ENCODE measurements around the gene TRDMT1.
A peak's percentile ranks its signal among the peaks of the same experiment; 100 is the strongest.

The TRDMT1 gene

DNA sequence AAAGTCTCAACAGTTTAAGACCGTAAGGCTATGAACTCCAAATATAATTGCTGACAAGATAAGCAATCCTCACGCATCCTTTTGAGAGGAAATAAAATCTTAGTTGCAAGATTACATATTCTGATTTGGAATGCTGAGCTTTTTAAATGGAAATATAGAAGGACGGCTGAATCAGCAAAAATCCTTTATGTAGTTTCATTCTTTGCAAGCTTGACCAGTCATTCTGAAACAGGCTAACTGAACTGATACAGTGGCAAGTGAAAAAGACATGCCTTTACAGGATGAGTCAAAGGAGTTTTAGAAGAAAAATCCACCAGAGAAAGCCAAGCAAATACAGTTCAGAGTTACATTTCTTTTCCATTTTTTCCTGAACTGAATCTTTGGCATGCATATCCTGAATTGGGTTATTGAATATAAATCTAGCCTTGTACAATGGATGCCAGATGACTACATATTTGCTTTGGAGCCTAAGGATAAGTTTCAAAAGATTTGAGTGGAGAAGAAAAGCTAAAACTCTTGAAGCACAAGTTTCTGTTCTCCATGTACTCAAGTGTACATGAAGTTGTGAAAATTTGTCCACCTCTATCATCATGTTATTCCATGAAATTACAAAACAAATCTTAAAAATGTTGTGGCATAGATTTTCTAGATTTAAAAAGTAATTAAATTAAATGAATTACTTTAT, 30.9 kb upstream of the TRDMT1 start:
- FAIRE-seq (peak; percentile 83), DNase-seq (ENCODE audit: extremely low spot score, insufficient read length, low read depth) (no peak)

- DNase-seq (ENCODE audit: extremely low spot score, insufficient read length, low read depth) (no peak), FAIRE-seq (no peak)
Measured at GRCh38 chr10:17231788-17232187, 30.3 kb upstream of the TRDMT1 start.

GRCh38 chr10:17229967-17230682, 28.7 kb upstream of the TRDMT1 start:
- peak; percentile 54 for DNase-seq (ENCODE audit: extremely low spot score, insufficient read length, low read depth)
- FAIRE-seq, result peak; percentile 91

DNA sequence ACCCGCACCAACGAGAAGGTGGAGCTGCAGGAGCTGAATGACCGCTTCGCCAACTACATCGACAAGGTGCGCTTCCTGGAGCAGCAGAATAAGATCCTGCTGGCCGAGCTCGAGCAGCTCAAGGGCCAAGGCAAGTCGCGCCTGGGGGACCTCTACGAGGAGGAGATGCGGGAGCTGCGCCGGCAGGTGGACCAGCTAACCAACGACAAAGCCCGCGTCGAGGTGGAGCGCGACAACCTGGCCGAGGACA, 28.2 kb upstream of the TRDMT1 start:
- FAIRE-seq (no peak), DNase-seq (ENCODE audit: extremely low spot score, insufficient read length, low read depth) (no peak)

DNA sequence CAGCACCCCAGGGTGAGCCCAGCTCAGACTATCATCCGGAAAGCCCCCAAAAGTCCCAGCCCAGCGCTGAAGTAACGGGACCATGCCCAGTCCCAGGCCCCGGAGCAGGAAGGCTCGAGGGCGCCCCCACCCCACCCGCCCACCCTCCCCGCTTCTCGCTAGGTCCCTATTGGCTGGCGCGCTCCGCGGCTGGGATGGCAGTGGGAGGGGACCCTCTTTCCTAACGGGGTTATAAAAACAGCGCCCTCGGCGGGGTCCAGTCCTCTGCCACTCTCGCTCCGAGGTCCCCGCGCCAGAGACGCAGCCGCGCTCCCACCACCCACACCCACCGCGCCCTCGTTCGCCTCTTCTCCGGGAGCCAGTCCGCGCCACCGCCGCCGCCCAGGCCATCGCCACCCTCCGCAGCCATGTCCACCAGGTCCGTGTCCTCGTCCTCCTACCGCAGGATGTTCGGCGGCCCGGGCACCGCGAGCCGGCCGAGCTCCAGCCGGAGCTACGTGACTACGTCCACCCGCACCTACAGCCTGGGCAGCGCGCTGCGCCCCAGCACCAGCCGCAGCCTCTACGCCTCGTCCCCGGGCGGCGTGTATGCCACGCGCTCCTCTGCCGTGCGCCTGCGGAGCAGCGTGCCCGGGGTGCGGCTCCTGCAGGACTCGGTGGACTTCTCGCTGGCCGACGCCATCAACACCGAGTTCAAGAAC, 27.7 kb upstream of the TRDMT1 start:
- DNase-seq (ENCODE audit: extremely low spot score, insufficient read length, low read depth) (no peak), FAIRE-seq (no peak)

DNA sequence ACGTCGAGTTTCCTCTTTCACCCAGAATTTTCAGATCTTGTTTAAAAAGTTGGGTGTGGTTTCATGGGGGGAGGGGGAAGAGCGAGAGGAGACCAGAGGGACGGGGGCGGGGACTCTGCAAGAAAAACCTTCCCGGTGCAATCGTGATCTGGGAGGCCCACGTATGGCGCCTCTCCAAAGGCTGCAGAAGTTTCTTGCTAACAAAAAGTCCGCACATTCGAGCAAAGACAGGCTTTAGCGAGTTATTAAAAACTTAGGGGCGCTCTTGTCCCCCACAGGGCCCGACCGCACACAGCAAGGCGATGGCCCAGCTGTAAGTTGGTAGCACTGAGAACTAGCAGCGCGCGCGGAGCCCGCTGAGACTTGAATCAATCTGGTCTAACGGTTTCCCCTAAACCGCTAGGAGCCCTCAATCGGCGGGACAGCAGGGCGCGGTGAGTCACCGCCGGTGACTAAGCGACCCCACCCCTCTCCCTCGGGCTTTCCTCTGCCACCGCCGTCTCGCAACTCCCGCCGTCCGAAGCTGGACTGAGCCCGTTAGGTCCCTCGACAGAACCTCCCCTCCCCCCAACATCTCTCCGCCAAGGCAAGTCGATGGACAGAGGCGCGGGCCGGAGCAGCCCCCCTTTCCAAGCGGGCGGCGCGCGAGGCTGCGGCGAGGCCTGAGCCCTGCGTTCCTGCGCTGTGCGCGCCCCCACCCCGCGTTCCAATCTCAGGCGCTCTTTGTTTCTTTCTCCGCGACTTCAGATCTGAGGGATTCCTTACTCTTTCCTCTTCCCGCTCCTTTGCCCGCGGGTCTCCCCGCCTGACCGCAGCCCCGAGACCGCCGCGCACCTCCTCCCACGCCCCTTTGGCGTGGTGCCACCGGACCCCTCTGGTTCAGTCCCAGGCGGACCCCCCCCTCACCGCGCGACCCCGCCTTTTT, 26.9 kb upstream of the TRDMT1 start, which contains the start of gene VIM:
VIM (plus strand) TSS at position 151 of the 925 bp plus-strand sequence. CDS start 1,182 bp downstream, outside the sequence.
- no peak for DNase-seq (ENCODE audit: extremely low spot score, insufficient read length, low read depth)
- FAIRE-seq, result peak; percentile 84

DNA sequence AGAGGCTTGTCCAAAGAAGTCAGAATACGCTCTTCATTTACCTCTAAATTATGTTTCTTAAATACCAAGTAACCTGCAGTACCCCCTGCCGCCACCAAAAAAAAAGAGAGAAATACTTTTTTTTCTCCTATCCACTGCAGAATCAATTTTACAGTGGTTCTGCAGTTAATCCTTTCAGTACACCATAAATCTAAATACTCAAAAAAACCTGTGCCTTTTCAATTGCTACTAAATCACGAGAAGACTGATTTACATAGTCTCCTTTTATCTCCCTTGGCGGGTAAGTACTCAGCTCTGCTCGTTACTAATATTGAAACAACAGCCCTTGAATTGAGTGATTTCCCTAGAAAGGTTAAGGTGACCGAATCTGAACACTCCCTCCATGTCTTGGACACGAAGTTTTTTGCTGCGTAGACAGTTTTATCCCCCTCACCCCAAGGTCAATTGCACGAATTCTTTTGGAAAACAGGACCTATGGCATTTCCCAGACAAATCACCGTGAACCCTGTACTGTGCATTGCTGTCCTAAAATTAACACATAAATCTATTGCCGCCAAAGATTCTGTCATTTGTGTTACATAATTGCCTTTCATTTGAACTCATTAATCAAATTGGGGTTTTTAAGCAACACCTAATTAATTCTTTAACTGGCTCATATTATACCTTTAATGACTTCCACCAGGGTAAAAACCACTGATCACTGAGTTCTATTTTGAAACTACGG, 26.1 kb upstream of the TRDMT1 start:
- DNase-seq (ENCODE audit: extremely low spot score, insufficient read length, low read depth), result no peak
- FAIRE-seq, result peak; percentile 71

DNA sequence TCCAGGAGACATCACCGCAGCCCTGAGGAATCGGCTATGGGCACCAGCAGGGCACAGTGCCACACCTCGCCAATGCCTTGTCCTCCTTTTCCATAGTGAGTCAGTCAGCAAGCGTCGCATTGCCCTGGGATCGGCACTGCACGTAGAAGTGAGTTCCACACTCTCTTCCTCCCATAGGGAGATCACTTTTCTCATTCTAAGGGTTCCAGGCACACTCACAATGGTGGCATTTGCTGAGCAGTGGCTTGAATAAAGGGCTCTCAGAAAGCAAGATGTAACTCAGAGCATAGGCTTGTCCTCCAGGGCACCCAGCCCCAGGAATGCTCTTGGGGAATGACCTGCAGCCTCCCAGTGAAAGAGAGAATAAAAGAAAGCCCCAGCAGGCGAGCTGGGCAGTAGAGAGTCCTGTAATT, 25.4 kb upstream of the TRDMT1 start:
- no peak for FAIRE-seq
- no peak for DNase-seq (ENCODE audit: extremely low spot score, insufficient read length, low read depth)

GRCh38 chr10:17225808-17226207, 24.3 kb upstream of the TRDMT1 start:
- FAIRE-seq (no peak), DNase-seq (ENCODE audit: extremely low spot score, insufficient read length, low read depth) (no peak)

DNA sequence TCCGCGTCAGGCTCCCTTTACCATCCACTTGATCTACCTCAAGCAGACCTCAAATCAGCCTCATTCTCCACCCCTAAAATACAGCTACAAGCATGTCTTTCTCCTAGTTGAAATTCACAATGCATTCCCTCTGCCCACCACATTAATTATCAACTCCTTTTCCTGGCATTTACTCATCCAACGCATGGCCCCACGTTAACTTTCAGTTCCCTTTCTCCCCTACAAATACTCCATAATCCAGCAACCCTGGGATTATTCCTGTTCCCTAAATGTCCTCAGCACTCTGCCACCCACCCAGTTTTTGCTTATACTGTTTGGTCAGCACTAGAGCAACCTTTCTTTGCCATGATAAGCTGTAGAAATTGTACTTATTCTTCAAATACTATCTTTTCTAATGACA, 20.9 kb upstream of the TRDMT1 start:
- DNase-seq (ENCODE audit: extremely low spot score, insufficient read length, low read depth) (no peak), FAIRE-seq (no peak)

DNA sequence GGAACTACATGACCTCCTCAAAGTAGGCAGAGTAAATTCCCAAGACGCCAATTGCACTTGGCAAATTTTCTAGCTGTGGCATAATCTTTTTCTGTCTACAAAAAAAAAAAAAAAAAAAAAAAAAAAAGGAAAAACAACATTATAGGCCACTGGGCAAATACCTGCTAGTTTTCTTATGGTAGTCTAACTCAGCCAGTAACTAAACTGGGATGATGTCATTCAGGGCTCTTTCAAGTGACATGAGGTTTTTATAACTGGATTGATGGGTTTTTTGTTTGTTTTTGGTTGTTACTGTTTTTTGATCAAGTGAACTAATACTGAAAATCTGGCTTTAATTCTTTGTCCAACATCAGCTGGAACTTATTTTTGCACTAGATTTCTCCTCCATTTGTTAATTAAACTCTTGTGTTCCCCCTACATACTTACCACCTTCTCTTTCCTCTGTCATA, 19.2 kb upstream of the TRDMT1 start:
- no peak for FAIRE-seq
- DNase-seq (ENCODE audit: extremely low spot score, insufficient read length, low read depth), result no peak

GRCh38 chr10:17219024-17219423, 17.6 kb upstream of the TRDMT1 start:
- FAIRE-seq, result no peak
- no peak for DNase-seq (ENCODE audit: extremely low spot score, insufficient read length, low read depth)

DNA sequence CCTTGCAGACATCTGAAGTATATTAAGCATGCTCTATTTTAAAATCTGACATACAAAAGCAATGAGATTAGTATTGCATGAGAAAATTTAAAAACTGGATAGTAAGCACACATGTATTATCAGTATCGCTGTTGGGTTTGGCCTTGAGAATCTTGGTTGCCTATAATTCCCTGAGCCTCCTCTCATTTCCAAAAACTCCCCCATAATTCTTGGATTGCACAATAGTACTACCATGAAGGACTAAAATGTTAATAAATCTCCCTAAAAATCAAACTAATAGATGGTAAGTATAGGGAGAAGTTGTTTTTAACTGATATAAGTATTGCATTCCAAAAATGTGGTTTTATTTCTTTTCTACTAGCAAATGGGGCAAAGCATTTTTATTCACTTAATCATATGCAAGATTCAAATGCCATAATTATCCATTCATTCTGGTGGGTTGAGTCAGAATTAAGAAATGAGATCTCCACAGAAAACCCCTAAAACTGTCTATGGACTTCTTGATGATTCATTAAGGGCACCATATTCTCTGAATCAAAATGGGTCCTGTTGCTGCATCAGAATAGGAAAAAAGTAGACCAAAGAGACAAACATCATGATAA, 16.3 kb upstream of the TRDMT1 start:
- DNase-seq (ENCODE audit: extremely low spot score, insufficient read length, low read depth) (no peak), FAIRE-seq (no peak)

DNA sequence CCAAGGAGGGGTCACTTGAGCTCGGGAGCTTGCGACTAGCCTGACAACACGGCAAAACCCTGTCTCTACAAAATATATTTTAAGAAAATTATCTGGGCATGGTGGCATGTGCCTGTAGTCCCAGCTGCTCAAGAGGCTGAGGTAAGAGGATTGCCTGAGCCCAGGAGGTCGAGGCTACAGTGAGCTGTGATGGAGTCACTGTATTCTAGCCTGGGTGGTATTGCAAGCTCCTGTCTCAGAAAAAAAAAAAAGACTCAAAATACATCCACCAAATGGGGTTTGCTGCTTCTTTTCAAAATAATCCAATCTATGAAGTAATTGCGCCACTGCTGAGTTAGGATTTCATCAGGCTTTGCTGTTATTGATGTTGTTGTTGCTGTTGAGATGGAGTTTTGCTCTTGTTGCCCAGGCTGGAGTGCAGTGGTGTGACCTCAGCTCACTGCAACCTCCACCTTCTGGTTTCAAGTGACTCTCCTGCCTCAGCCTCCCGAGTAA, 15.5 kb upstream of the TRDMT1 start:
- FAIRE-seq (no peak), DNase-seq (ENCODE audit: extremely low spot score, insufficient read length, low read depth) (no peak)

GRCh38 chr10:17216217-17216900, 14.9 kb upstream of the TRDMT1 start:
- FAIRE-seq (peak; percentile 94), DNase-seq (ENCODE audit: extremely low spot score, insufficient read length, low read depth) (no peak)

DNA sequence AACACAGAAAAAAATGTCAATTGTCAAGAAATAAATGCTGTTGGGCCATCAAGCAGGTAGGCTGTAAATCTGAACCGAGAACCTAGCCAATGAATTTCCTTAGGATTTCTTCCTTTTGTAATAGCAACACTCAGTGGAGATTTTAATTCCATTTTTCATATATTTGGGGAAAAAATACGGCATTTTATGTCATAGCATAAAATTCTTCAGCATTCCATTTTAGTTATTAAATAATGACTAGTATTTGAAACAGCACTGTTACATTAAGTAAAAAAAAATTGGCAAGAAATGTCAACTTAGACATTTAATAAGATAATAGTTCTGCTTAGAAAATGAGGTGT, 14.3 kb upstream of the TRDMT1 start:
- no peak for DNase-seq (ENCODE audit: extremely low spot score, insufficient read length, low read depth)
- no peak for FAIRE-seq

DNA sequence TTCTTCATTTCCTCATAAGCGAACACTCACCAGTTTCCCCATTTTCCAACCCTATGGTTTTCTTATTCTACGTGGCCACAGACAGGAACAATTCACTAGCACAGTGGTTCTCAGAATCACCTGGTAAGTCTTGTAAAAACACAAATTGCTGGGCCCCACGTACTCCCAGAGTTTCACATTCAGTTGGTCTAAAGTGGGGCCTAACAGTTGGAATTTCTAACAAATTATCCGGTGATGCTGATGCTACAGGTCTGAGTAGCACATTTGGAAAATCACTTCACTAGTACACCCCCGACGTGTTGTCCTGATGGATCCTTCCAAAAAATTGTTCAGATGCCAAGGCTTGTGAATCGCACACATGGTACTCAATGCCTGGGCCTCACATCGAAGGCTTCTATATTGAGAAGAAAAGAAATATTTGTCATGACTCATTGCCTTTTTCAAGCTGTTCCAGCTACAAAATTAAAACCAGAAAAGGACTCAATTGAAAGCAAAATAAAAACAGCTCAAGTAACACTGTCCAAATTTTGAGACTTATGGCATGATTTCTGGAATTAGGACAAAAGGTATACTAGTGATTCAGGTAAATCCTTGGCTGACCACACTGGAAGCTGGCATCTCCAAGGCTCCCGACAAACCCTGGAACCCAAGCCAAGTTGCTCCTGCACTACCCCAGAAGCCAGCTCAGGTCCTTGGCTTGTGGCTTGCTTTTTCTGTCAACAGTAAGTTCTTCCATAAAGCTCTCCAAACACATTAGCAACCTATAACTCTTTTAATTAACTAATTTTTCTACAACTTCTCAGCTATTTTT, 13.7 kb upstream of the TRDMT1 start:
- DNase-seq (ENCODE audit: extremely low spot score, insufficient read length, low read depth) (no peak), FAIRE-seq (no peak)

DNA sequence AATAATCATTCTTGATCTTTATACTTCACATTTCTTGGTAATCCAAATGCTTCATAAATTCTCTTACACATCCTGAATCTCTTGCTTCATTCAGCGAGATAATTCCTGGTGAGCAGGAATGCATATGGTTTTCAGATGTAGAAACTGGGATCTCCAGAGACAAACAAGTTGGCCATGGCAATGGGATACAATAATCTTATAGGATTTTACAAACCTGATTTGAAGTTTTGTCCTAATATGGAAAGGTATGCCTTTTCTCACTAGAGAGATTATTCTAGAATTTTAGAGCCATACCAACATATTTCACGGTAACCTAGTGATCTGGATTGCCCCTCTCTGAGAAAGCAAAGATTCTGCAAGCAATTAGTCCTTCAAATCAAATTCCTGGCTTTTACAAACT, 13.1 kb upstream of the TRDMT1 start:
- FAIRE-seq (no peak), DNase-seq (ENCODE audit: extremely low spot score, insufficient read length, low read depth) (no peak)

Measured in GM18507 (cell line).